ENCODE measurements around the gene RAB27B.

RAB27B gene

GRCh38 chr18:54888933-54889332 is 60.7 kb downstream of the RAB27B start:
- H3K9me3 ChIP-seq (ENCODE audit: severe bottlenecking): no peaks in the 10 kb centered on the region
- no peak for TF ChIP-seq CTCF (IDR thresholded peaks at IDR 0.05; ENCODE audit: low read depth, low read length)
- no peak for DNase-seq
- H3K4me3 ChIP-seq (ENCODE audit: low read depth, low read length): no peak overlapping the region
- H3K27me3 ChIP-seq (ENCODE audit: insufficient read depth, low read depth, severe bottlenecking): peaks cover 74% of the 10 kb centered on the region
- H3K36me3 ChIP-seq: no peaks in the 10 kb centered on the region
- H3K27ac ChIP-seq: no peak overlapping the region

GRCh38 chr18:54899500-54899899 is 71.2 kb downstream of the RAB27B start:
- DNase-seq: no peak
- no peak overlapping the region for H3K4me3 ChIP-seq (ENCODE audit: low read depth, low read length)
- no peaks in the 10 kb centered on the region for H3K36me3 ChIP-seq
- TF ChIP-seq CTCF (IDR thresholded peaks at IDR 0.05; ENCODE audit: low read depth, low read length): no peak
- peaks cover 51% of the 10 kb centered on the region for H3K27me3 ChIP-seq (ENCODE audit: insufficient read depth, low read depth, severe bottlenecking)
- H3K27ac ChIP-seq: no peak overlapping the region
- no peaks in the 10 kb centered on the region for H3K9me3 ChIP-seq (ENCODE audit: severe bottlenecking)

- DNase-seq: no peak
- no peaks in the 10 kb centered on the region for H3K9me3 ChIP-seq (ENCODE audit: severe bottlenecking)
Measured at GRCh38 chr18:54900290-54900689, 72.0 kb downstream of the RAB27B start.

GRCh38 chr18:54904581-54904980 is 76.3 kb downstream of the RAB27B start:
- no peaks in the 10 kb centered on the region for H3K36me3 ChIP-seq
- no peak for TF ChIP-seq CTCF (IDR thresholded peaks at IDR 0.05; ENCODE audit: low read depth, low read length)
- no peak overlapping the region for H3K4me3 ChIP-seq (ENCODE audit: low read depth, low read length)
- H3K27me3 ChIP-seq (ENCODE audit: insufficient read depth, low read depth, severe bottlenecking): peaks cover 89% of the 10 kb centered on the region
- no peak for DNase-seq
- H3K9me3 ChIP-seq (ENCODE audit: severe bottlenecking): no peaks in the 10 kb centered on the region
- no peak overlapping the region for H3K27ac ChIP-seq

More at GRCh38 chr18:54900290-54900689, 72.0 kb downstream of the RAB27B start:
- no peak overlapping the region for H3K4me3 ChIP-seq (ENCODE audit: low read depth, low read length)
- no peaks in the 10 kb centered on the region for H3K36me3 ChIP-seq
- H3K27ac ChIP-seq: no peak overlapping the region
- H3K27me3 ChIP-seq (ENCODE audit: insufficient read depth, low read depth, severe bottlenecking): peaks cover 54% of the 10 kb centered on the region
- no peak for TF ChIP-seq CTCF (IDR thresholded peaks at IDR 0.05; ENCODE audit: low read depth, low read length)

- Histone ChIP-seq H3K36me3 (no peaks in the 10 kb centered on the region), H3K27ac (no peak overlapping the region), H3K9me3 (ENCODE audit: severe bottlenecking) (no peaks in the 10 kb centered on the region), H3K4me3 (ENCODE audit: low read depth, low read length) (no peak overlapping the region), H3K27me3 (ENCODE audit: insufficient read depth, low read depth, severe bottlenecking) (peaks cover 90% of the 10 kb centered on the region)
- no peak for TF ChIP-seq CTCF (IDR thresholded peaks at IDR 0.05; ENCODE audit: low read depth, low read length)
- no peak for DNase-seq
Measured at GRCh38 chr18:54905629-54906028, 77.4 kb downstream of the RAB27B start.

Measured in WERI-Rb-1 (cell line).